OCI-LY3 (cell line): ENCODE data around the gene TANGO6.

Source experiments
- H2AFZ ChIP-seq: fragments of 200-600, 300-600 bp; shearing (Covaris generic); 2 replicates; pipeline ENCODE4 v1.6.0; 2014; ENCODE audit warnings: antibody characterized with exemption, low read depth, low read length
- H3K27ac ChIP-seq: fragments of 200-600, 300-600 bp; sonication (generic); 2 replicates; pipeline ENCODE4 v1.5.1; 2014; ENCODE audit warnings: mild to moderate bottlenecking, low read length, moderate library complexity, mixed read lengths
- H3K27me3 ChIP-seq: fragments of 200-600, 300-600 bp; sonication (generic); 2 replicates; pipeline ENCODE4 v1.6.1; 2014; ENCODE audit warnings: low read depth, low read length, mixed read lengths
- H3K36me3 ChIP-seq: fragments of 200-600, 300-600 bp; sonication (generic); replicated peaks from 2 replicates; pipeline ENCODE3; 2014; ENCODE audit warnings: low read depth, low read length, mixed read lengths
- H3K4me1 ChIP-seq: fragments of 300-600, 200-600 bp; sonication (generic); 2 replicates; pipeline ENCODE4 v1.6.1; 2014; ENCODE audit warnings: low read length, mixed read lengths
- H3K4me2 ChIP-seq: fragments of 200-600, 300-600 bp; sonication (generic); 2 replicates; pipeline ENCODE4 v1.6.1; 2014; ENCODE audit warnings: low read length, mixed read lengths
- H3K4me3 ChIP-seq: fragments of 300-600, 200-600 bp; sonication (generic); 2 replicates; pipeline ENCODE4 v1.5.1; 2014; ENCODE audit warnings: antibody characterized with exemption, mild to moderate bottlenecking, low read length, moderate library complexity
- H3K79me2 ChIP-seq: fragments of 300-600, 200-600 bp; shearing (Covaris generic); 2 replicates; pipeline ENCODE4 v1.6.1; 2014; ENCODE audit warnings: mild to moderate bottlenecking, low read length, mixed read lengths
- H3K9ac ChIP-seq: fragments of 300-600, 200-600 bp; shearing (Covaris generic); 2 replicates; pipeline ENCODE4 v1.6.0; 2014; ENCODE audit warnings: mild to moderate bottlenecking, low read length, moderate library complexity
- H3K9me3 ChIP-seq: fragments of 200-600, 300-600 bp; shearing (Covaris generic); 2 replicates; pipeline ENCODE4 v1.6.1; 2014; ENCODE audit warnings: low read length, mixed read lengths; ENCODE audit not compliant: insufficient read depth
- H4K20me1 ChIP-seq: fragments of 200-600, 300-600 bp; sonication (generic); 2 replicates; pipeline ENCODE4 v1.6.1; 2016; ENCODE audit warnings: low read length, mixed read lengths; ENCODE audit not compliant: insufficient read depth
- EZH2phosphoT487 ChIP-seq: fragments of 200-600 bp; shearing (Covaris generic); IDR thresholded peaks from 2 replicates; pipeline ENCODE4 v1.6.1; 2018; ENCODE audit warnings: antibody characterized with exemption, mixed run types, low read depth
- TF ChIP-seq, protein P1 (sequence below): fragments of 200-600, 300-600 bp; sonication (generic); IDR thresholded peaks from 2 replicates; pipeline ENCODE4 v1.5.1; 2014; ENCODE audit warnings: antibody characterized with exemption, low read length, low read depth

Gene TANGO6

DNA sequence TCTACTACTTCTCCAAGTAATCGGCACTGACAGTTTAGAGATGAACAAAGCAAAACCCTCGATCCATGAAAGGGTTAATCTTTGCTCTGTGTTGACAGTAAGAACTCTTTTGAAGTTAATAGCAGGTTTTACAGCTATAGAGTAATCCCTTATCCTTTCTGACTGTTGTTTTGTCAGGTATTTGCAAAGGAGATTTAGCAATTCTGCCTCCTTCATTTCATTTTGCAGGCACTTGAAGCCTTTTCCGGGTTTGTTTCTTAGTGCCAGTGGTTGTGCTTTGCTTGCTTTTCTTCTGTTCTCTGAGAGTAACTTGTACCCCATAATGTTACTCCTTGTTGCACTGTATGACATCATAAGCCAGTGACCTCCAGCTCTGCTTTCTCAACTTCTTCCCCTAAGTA is 64.5 kb downstream of the TANGO6 start:
- peaks cover 41% of the 10 kb centered on the region for H3K36me3 ChIP-seq
- H3K9me3 ChIP-seq: no peaks in the 10 kb centered on the region
- H2AFZ ChIP-seq: no peak overlapping the region
- H4K20me1 ChIP-seq: no peaks in the 10 kb centered on the region
- no peak overlapping the region for H3K4me2 ChIP-seq
- H3K4me1 ChIP-seq: no peaks in the 10 kb centered on the region
- H3K79me2 ChIP-seq: no peaks in the 10 kb centered on the region
- H3K4me3 ChIP-seq: no peak overlapping the region
- TF ChIP-seq EZH2phosphoT487: no peak
- TF ChIP-seq, protein P1, sequence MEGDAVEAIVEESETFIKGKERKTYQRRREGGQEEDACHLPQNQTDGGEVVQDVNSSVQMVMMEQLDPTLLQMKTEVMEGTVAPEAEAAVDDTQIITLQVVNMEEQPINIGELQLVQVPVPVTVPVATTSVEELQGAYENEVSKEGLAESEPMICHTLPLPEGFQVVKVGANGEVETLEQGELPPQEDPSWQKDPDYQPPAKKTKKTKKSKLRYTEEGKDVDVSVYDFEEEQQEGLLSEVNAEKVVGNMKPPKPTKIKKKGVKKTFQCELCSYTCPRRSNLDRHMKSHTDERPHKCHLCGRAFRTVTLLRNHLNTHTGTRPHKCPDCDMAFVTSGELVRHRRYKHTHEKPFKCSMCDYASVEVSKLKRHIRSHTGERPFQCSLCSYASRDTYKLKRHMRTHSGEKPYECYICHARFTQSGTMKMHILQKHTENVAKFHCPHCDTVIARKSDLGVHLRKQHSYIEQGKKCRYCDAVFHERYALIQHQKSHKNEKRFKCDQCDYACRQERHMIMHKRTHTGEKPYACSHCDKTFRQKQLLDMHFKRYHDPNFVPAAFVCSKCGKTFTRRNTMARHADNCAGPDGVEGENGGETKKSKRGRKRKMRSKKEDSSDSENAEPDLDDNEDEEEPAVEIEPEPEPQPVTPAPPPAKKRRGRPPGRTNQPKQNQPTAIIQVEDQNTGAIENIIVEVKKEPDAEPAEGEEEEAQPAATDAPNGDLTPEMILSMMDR: no peak
- H3K9ac ChIP-seq: no peak overlapping the region
- H3K27me3 ChIP-seq: no peaks in the 10 kb centered on the region
- no peak overlapping the region for H3K27ac ChIP-seq

DNA sequence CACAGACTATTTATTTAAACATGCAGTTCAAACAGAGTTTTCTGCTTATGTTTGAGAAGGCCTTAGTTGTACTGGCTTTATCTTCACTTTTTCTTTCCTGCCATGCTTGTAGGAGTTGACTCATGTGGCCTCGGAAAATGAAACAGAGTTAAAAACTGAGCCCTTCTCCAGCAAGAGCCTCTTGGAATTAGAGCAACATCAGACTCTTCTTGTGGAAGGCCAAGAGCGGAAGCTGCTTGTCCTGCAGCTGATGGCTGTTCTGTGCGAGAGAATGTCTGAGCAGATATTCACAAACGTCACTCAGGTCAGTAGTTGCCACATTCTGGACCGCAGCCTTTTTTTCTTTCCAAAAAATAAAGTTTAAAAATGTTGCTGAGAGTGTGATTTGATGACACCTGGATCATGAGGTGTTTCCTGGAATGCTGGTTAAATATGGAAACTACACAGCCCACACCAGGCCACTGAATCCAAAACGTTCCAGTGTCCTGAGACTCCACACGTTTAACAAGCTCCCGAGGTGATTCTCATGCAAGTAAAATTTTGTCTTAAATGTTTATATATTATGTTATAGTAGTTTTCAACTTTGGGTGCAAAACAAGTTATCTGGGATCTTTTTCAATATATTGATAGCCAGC is 65.9 kb downstream of the TANGO6 start:
- Histone ChIP-seq H3K79me2 (no peaks in the 10 kb centered on the region), H3K4me2 (no peak overlapping the region), H3K27ac (no peak overlapping the region), H3K4me3 (no peak overlapping the region), H3K36me3 (peaks cover 34% of the 10 kb centered on the region), H4K20me1 (no peaks in the 10 kb centered on the region), H3K9me3 (no peaks in the 10 kb centered on the region), H3K27me3 (no peaks in the 10 kb centered on the region), H3K9ac (no peak overlapping the region), H3K4me1 (no peaks in the 10 kb centered on the region), H2AFZ (no peak overlapping the region)
- TF ChIP-seq, protein P1: no peak
- no peak for TF ChIP-seq EZH2phosphoT487

GRCh38 chr16:68910051-68910450 is 66.7 kb downstream of the TANGO6 start:
- Histone ChIP-seq H3K4me1 (no peaks in the 10 kb centered on the region), H3K27ac (no peak overlapping the region), H4K20me1 (no peaks in the 10 kb centered on the region), H3K27me3 (no peaks in the 10 kb centered on the region), H3K4me2 (no peak overlapping the region), H3K9ac (no peak overlapping the region), H3K79me2 (no peaks in the 10 kb centered on the region), H3K9me3 (no peaks in the 10 kb centered on the region), H3K36me3 (peaks cover 31% of the 10 kb centered on the region), H2AFZ (no peak overlapping the region), H3K4me3 (no peak overlapping the region)
- TF ChIP-seq, protein P1: no peak
- TF ChIP-seq EZH2phosphoT487: no peak

GRCh38 chr16:68915589-68915988 is 72.3 kb downstream of the TANGO6 start:
- no peak overlapping the region for H3K27ac ChIP-seq
- H3K27me3 ChIP-seq: no peaks in the 10 kb centered on the region
- no peaks in the 10 kb centered on the region for H3K4me1 ChIP-seq
- TF ChIP-seq, protein P1: no peak
- no peak for TF ChIP-seq EZH2phosphoT487
- H3K79me2 ChIP-seq: no peaks in the 10 kb centered on the region
- no peaks in the 10 kb centered on the region for H3K9me3 ChIP-seq
- no peaks in the 10 kb centered on the region for H4K20me1 ChIP-seq
- H2AFZ ChIP-seq: no peak overlapping the region
- H3K9ac ChIP-seq: no peak overlapping the region
- H3K4me3 ChIP-seq: no peak overlapping the region
- H3K36me3 ChIP-seq: peaks cover 24% of the 10 kb centered on the region
- no peak overlapping the region for H3K4me2 ChIP-seq
